GM13977 (cell line): Measurements from ENCODE around the gene HIVEP3.

ENCODE experiments used
- DNase-seq: peaks from one replicate; pipeline ENCODE4 v3.0.0; 2012; ENCODE audit warnings: low spot score
- CTCF ChIP-seq: IDR thresholded peaks from 2 replicates; pipeline ENCODE4 v1.5.1; 2012; ENCODE audit warnings: mild to moderate bottlenecking, control low read depth; ENCODE audit not compliant: insufficient read depth; ENCODE audit errors: extremely low read depth, missing control alignments
- in situ Hi-C: fragments of 300-500 bp; cut with MboI; formaldehyde crosslinking; loops from one replicate; pipeline ENCODE4 v1.12.0; 2022; ENCODE audit warnings: low sequenced_read_pairs, low pct_unique_long_range_greater_than_20kb, mixed read lengths, inconsistent platforms; ENCODE audit not compliant: unreplicated experiment

HIVEP3 gene

DNA sequence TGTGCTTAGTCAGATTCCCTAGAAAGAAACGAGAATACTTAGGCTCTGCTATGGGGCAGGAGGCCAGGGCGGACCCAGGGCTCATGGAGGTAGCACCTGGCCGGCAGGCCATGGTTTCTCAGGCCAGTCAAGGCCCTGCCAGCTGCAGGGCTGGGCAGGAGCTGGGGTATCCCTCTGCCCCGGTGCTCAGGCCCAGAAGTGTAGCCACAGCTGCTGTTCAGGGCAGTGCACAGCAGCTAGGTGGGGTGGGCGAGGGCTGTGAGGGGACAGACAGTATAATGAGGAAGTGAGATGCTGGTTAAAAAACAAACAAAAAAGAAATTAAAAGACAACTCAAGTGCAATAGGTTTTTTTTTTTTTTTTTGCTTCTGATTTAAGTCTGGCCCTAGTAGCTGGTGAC lies 400.3 kb downstream of the HIVEP3 start:
- in situ Hi-C loops: no loop called here
- no peak for TF ChIP-seq CTCF
- DNase-seq: no peak

DNA sequence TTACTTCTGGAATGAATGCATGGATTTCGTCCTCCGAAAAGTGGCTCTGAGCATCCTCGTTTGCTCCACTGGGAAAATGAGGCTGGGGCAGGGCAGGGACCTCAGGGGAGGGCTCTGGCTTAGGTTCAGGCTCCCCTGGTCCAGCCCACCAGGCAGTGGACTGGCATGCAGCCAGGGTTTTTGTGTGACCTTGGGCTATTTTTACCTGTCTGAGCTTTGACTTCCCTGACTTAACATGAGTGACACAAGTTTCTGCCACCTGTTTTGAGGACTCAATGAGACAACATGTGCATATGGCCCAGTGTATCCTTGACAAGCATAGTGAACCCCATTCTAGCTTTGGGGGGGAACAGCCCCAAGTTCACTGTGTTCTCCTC lies 401.7 kb downstream of the HIVEP3 start:
- TF ChIP-seq CTCF: no peak
- no peak for DNase-seq
- in situ Hi-C loops: no loop called here

- peak; percentile 94 for DNase-seq
- peak; percentile 95 for TF ChIP-seq CTCF
- in situ Hi-C loops: no loop called here
Measured at GRCh38 chr1:41516168-41517061, 402.3 kb downstream of the HIVEP3 start.

DNA sequence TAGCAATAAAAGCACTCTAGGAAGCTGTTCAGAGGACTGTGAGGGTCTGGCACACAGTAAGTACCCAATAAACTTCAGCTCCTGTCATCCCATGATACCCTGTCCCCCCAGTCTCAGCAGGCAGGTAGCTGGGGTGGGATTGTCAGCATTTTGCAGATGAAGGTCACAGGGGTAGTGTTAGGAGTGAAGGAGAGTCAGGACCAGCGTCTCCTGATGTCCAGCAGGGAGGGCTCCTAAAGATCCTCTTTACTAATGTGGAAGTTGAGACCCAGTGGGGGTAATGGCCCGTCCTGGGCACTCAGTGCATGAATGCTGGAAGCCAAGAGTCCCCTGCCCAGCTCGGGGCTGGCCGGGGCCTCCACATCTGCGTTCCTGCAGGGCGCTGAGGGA lies 402.9 kb downstream of the HIVEP3 start:
- peak; percentile 1 for TF ChIP-seq CTCF
- DNase-seq: no peak
- in situ Hi-C loops: no loop called here

GRCh38 chr1:41515131-41515678 lies 403.5 kb downstream of the HIVEP3 start:
- in situ Hi-C loops: no loop called here
- no peak for DNase-seq
- no peak for TF ChIP-seq CTCF

DNA sequence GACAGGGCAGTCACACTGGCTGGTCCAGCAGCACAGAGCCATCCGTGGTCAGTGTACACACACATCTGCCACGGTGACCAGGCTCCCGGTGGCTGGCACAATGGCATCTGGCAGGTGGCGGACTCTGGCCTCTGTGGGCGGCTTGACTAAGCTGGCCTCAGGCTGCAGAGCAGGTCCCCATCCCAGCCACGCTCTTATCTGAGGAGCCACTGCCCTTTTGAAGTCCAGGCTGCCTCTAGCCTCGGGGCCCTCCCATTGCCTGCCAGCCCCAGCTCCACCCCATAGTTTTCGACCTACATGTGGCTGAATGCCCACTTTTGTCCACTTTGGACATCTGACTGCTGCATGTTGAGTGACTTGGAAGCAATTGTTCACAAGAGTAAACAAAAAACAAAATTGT lies 404.3 kb downstream of the HIVEP3 start:
- no peak for DNase-seq
- no peak for TF ChIP-seq CTCF
- in situ Hi-C loops: no loop called here

GRCh38 chr1:41513383-41513735 lies 405.4 kb downstream of the HIVEP3 start:
- DNase-seq: peak; percentile 62
- peak; percentile 53 for TF ChIP-seq CTCF
- in situ Hi-C loops: no loop called here
